ENCODE results near the gene MYG1.

- TF ChIP-seq GATA2 (IDR thresholded peaks at IDR 0.05; ENCODE audit: low read depth, low read length) (no peak), GATA3 (IDR thresholded peaks at IDR 0.05; ENCODE audit: low read depth, low read length) (no peak)
Observed at GRCh38 chr12:53265783-53266182, 33.7 kb upstream of the MYG1 start.
